ENCODE measurements around the gene MGAM2. TPM values are rescaled to one million over a fixed set of nuclear protein-coding genes. Genes with fewer than 3 reads are reported as not detected.
"Not testable (repeated sequence)": the region's sequence is repeated elsewhere in the genome, so short reads cannot be mapped to it uniquely, and the experiment has no call there.

MGAM2 gene
- total RNA-seq, 1 donor from 2014 or later, result not detected

DNA sequence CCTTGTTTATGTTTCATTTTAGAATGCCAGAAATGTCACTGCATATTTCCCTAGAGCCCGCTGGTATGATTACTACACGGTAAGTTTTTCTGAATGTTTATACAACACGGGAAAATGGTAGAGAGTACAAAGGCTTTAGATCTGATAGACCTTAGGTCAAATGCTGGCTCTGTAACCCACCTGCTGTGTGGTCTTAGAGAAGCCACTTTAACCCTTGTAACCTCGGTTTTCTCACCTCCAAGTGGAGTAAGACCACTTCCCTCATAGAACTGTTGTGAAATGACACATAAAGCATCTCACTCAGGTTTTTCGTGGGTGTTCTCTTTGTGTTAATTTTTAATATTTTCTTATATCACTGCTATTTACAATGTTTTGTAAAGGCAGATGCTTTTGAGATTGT is 13.9 kb upstream of the MGAM2 start:
- no peaks in the 10 kb centered on the region for H3K9me3 Mint-ChIP-seq (ENCODE audit: unreplicated experiment)
- no peak overlapping the region for H3K4me3 Mint-ChIP-seq (ENCODE audit: unreplicated experiment)

DNA sequence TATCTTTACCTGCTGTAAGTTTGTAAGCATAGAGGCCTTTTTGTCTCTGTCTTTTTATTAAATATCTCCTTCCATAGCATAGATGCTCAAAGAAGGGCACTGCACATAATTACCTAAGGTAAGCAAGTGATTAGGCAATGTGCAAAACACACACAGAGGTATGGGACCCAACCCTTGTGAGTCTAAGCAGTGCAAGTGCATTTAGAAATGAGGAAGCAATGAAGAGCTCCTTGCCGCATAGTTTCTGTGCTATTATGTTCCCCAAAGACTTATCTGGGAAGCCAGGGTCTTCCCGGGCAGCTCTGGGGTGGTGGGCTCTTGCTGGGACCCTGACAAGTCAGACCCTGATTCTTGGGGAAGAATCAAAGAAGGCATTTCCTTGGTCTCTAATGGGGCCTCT is 13.5 kb upstream of the MGAM2 start:
- no peaks in the 10 kb centered on the region for H3K27me3 Mint-ChIP-seq (ENCODE audit: unreplicated experiment)
- no peaks in the 10 kb centered on the region for H3K9me3 Mint-ChIP-seq (ENCODE audit: unreplicated experiment)

More for the DNA sequence above, 13.9 kb upstream of the MGAM2 start:
- DNase-seq, result no peak
- TF ChIP-seq, protein P1, sequence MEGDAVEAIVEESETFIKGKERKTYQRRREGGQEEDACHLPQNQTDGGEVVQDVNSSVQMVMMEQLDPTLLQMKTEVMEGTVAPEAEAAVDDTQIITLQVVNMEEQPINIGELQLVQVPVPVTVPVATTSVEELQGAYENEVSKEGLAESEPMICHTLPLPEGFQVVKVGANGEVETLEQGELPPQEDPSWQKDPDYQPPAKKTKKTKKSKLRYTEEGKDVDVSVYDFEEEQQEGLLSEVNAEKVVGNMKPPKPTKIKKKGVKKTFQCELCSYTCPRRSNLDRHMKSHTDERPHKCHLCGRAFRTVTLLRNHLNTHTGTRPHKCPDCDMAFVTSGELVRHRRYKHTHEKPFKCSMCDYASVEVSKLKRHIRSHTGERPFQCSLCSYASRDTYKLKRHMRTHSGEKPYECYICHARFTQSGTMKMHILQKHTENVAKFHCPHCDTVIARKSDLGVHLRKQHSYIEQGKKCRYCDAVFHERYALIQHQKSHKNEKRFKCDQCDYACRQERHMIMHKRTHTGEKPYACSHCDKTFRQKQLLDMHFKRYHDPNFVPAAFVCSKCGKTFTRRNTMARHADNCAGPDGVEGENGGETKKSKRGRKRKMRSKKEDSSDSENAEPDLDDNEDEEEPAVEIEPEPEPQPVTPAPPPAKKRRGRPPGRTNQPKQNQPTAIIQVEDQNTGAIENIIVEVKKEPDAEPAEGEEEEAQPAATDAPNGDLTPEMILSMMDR (IDR thresholded peaks at IDR 0.05; ENCODE audit: partially characterized antibody, unreplicated experiment), result no peak
- Mint-ChIP-seq H3K27ac (ENCODE audit: unreplicated experiment) (no peak overlapping the region), H3K4me1 (ENCODE audit: low read depth, unreplicated experiment) (no peaks in the 10 kb centered on the region), H3K27me3 (ENCODE audit: unreplicated experiment) (no peaks in the 10 kb centered on the region), H3K36me3 (ENCODE audit: unreplicated experiment) (no peaks in the 10 kb centered on the region)

DNA sequence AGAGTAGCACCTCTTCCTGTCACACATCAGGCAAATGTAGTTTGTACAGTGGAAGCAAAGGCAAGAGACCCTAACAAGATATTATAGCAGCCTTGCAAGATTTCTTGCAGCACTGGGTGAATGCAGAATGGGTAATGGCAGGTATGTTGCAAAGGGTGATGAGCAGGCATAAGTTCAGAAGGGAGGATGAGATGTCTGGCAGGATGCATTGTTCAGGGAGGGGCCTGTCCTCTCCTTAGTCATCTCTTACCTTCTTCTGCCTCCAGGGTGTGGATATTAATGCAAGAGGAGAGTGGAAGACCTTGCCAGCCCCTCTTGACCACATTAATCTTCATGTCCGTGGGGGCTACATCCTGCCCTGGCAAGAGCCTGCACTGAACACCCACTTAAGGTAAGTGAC is 12.2 kb upstream of the MGAM2 start:
- H3K4me1 Mint-ChIP-seq (ENCODE audit: low read depth, unreplicated experiment); H3K27me3 Mint-ChIP-seq (ENCODE audit: unreplicated experiment); H3K4me3 Mint-ChIP-seq (ENCODE audit: unreplicated experiment); DNase-seq; H3K36me3 Mint-ChIP-seq (ENCODE audit: unreplicated experiment); H3K27ac Mint-ChIP-seq (ENCODE audit: unreplicated experiment); H3K9me3 Mint-ChIP-seq (ENCODE audit: unreplicated experiment): not testable (repeated sequence)

More for the DNA sequence above, 13.5 kb upstream of the MGAM2 start:
- Mint-ChIP-seq H3K4me1 (ENCODE audit: low read depth, unreplicated experiment) (no peaks in the 10 kb centered on the region), H3K27ac (ENCODE audit: unreplicated experiment) (no peak overlapping the region), H3K4me3 (ENCODE audit: unreplicated experiment) (no peak overlapping the region), H3K36me3 (ENCODE audit: unreplicated experiment) (no peaks in the 10 kb centered on the region)
- TF ChIP-seq, protein P1 (IDR thresholded peaks at IDR 0.05; ENCODE audit: partially characterized antibody, unreplicated experiment), result no peak
- no peak for DNase-seq

DNA sequence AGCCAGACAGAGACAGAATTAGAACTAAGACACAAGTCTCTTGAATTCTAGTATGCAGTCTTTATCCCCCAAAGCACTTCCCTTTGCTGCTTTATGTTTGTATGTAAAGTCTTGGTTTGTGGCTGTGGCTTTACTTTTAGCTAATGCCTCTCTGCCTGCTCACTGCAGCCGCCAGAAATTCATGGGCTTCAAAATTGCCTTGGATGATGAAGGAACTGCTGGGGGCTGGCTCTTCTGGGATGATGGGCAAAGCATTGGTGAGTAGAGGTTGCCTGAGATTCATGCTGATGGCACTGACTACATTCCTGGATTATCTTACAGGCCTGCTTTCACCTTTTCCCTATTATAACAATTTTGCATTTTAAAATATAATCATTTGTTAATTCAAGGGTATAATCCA is 10.9 kb upstream of the MGAM2 start:
- Mint-ChIP-seq H3K27ac (ENCODE audit: unreplicated experiment) (no peak overlapping the region), H3K36me3 (ENCODE audit: unreplicated experiment) (no peaks in the 10 kb centered on the region), H3K4me3 (ENCODE audit: unreplicated experiment) (no peak overlapping the region), H3K9me3 (ENCODE audit: unreplicated experiment) (no peaks in the 10 kb centered on the region), H3K27me3 (ENCODE audit: unreplicated experiment) (no peaks in the 10 kb centered on the region), H3K4me1 (ENCODE audit: low read depth, unreplicated experiment) (no peaks in the 10 kb centered on the region)
- DNase-seq, result no peak
- TF ChIP-seq, protein P1 (IDR thresholded peaks at IDR 0.05; ENCODE audit: partially characterized antibody, unreplicated experiment), result no peak

DNA sequence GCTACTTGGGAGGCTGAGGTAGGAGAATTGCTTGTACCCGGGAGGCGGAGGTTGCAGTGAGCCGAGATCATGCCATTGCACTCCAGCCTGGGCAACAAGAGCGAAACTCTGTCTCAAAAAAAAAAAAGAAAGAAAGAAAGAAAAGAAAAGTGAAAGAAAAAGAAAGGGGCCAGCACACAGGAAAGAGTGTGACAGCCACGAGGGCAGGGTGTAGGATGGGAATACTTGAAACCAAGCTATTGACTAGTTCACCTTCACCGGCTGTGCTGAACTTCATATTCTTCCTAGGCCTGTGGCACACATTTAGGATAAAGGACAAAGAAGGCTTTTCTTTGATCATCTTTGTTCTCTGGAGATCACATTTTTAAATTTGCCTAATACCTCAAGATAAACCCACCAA is 9.7 kb upstream of the MGAM2 start:
- H3K27me3 Mint-ChIP-seq (ENCODE audit: unreplicated experiment); H3K4me3 Mint-ChIP-seq (ENCODE audit: unreplicated experiment): not testable (repeated sequence)

DNA sequence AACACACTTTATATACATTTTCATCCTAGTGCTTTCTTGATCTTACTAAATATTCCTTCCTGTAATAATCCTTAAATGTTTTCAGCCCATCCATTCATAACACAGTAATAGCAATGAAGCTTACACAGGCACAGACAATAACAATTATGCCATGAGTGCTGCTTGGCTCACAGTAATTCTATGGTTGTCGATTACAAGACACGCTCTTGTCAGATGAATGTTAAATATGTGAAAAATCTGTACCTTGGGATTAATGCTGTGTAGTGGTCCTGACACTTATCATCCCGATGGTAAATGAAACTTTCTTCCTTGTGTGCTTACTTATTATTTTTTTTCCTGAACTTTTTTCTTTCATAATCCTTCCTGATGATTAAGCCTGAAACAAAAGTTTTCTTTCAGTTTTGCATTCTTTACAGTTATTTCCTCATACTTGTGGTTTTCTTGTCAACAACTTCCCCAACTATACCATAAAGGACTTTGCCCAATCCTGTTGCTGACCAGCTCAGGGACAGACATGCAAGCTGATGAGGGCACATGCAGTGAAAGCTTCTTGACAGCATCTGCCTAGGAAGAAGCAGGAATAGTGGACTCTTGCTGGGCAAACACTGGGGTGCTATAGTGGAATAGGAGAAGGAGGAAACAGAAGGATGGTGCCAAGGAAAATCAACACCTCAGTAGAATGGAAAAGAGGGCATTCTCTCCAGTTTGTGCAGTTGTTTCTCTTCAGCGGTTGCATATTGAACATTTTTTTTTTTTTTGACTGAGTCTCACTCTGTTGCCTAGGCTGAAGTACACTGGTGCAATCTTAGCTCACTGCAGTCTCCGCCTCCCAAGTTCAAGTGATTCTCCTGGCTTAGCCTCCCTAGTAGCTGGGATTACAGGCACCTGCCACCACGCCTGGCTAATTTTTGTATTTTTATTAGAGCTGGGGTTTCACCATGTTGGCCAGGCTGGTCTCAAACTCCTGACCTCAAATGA is 6.7 kb upstream of the MGAM2 start:
- TF ChIP-seq, protein P1 (IDR thresholded peaks at IDR 0.05; ENCODE audit: partially characterized antibody, unreplicated experiment), result no peak
- Mint-ChIP-seq H3K4me1 (ENCODE audit: low read depth, unreplicated experiment) (no peaks in the 10 kb centered on the region), H3K9me3 (ENCODE audit: unreplicated experiment) (no peaks in the 10 kb centered on the region), H3K27me3 (ENCODE audit: unreplicated experiment) (no peaks in the 10 kb centered on the region), H3K27ac (ENCODE audit: unreplicated experiment) (no peak overlapping the region), H3K36me3 (ENCODE audit: unreplicated experiment) (no peaks in the 10 kb centered on the region), H3K4me3 (ENCODE audit: unreplicated experiment) (no peak overlapping the region)
- DNase-seq, result no peak

More for the DNA sequence above, 9.7 kb upstream of the MGAM2 start:
- DNase-seq; H3K4me1 Mint-ChIP-seq (ENCODE audit: low read depth, unreplicated experiment); H3K36me3 Mint-ChIP-seq (ENCODE audit: unreplicated experiment); H3K27ac Mint-ChIP-seq (ENCODE audit: unreplicated experiment); H3K9me3 Mint-ChIP-seq (ENCODE audit: unreplicated experiment): not testable (repeated sequence)

Measured in glutamatergic neuron (in vitro differentiated cells).